ENCODE data around the gene LRRC14B.

Gene LRRC14B

GRCh38 chr5:170971-171800 lies 20.1 kb upstream of the LRRC14B start:
- H3K27ac ChIP-seq: no peak overlapping the region
- TF ChIP-seq CTCF (conservative IDR thresholded peaks at IDR 0.05): no peak
- TF ChIP-seq ZFX (IDR thresholded peaks at IDR 0.05): no peak

GRCh38 chr5:171801-172331 lies 19.4 kb upstream of the LRRC14B start:
- TF ChIP-seq CTCF (conservative IDR thresholded peaks at IDR 0.05) (no peak), ZFX (IDR thresholded peaks at IDR 0.05) (no peak)
- no peak overlapping the region for H3K27ac ChIP-seq

GRCh38 chr5:172421-172820 lies 18.9 kb upstream of the LRRC14B start:
- TF ChIP-seq CTCF (conservative IDR thresholded peaks at IDR 0.05) (no peak), ZFX (IDR thresholded peaks at IDR 0.05) (no peak)
- no peak overlapping the region for H3K27ac ChIP-seq

- no peak overlapping the region for H3K27ac ChIP-seq
- TF ChIP-seq CTCF (conservative IDR thresholded peaks at IDR 0.05): no peak
- TF ChIP-seq ZFX (IDR thresholded peaks at IDR 0.05): no peak
Measured at GRCh38 chr5:172841-173251, 18.4 kb upstream of the LRRC14B start.

- no peak overlapping the region for H3K27ac ChIP-seq
- TF ChIP-seq CTCF (conservative IDR thresholded peaks at IDR 0.05) (no peak), ZFX (IDR thresholded peaks at IDR 0.05) (no peak)
Measured at GRCh38 chr5:173392-174290, 17.7 kb upstream of the LRRC14B start.

GRCh38 chr5:174291-174600 lies 17.0 kb upstream of the LRRC14B start:
- H3K27ac ChIP-seq: no peak overlapping the region
- no peak for TF ChIP-seq CTCF (conservative IDR thresholded peaks at IDR 0.05)
- TF ChIP-seq ZFX (IDR thresholded peaks at IDR 0.05): no peak

All from C4-2B (cell line).